GM18505 (cell line): ENCODE results near the gene ASAP3.
"Not testable (repeated sequence)": the region's sequence is repeated elsewhere in the genome, so short reads cannot be mapped to it uniquely, and the experiment has no call there.

Experiments used
- ATAC-seq: cut with Tn5 transposase; IDR thresholded peaks from one replicate; pipeline ENCODE4 v1.9.1; 2021; ENCODE audit not compliant: unreplicated experiment
- POLR2A ChIP-seq: IDR thresholded peaks from 4 replicates; pipeline ENCODE4 v1.6.1; 2011; ENCODE audit warnings: borderline replicate concordance; ENCODE audit not compliant: insufficient read depth, insufficient read length; ENCODE audit errors: extremely low read depth

Gene ASAP3

DNA sequence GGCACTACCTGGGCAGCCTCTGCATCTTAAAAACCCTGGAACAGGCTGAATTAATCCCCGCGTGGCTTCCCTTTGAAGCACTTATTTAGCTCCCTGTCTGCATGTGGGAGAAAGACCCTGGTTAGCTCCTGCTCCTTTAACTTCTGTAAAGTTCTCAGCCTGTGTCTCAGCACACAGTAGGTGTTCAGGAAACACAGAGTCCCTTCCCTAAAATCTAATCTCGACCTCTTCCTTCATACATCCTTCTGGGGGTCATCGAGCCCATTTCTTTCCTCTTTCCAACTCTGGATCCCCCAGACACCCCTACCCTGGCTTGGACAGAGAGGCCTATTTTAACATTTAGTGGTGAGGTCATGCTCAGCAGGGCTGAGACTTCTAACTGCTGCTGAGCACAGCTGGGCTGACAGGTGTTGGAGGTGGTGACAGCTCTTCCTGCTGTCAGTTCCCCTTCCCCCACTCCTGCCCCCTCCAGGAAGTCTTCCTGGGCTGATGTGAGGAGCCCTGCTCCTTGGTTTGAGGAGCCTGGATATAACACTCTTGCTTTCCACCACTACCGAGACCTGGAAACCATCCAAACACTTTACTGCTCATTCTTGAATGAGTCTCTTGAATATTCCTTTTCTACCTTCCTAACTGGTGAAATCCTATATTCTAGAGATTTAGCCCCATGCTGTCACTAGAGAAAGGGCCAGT, 41.7 kb upstream of the ASAP3 start:
- no peak for TF ChIP-seq POLR2A
- no peak for ATAC-seq

- no peak for ATAC-seq
- no peak for TF ChIP-seq POLR2A
Measured at GRCh38 chr1:23524716-23525401, 40.9 kb upstream of the ASAP3 start.

GRCh38 chr1:23524163-23524562, 40.2 kb upstream of the ASAP3 start:
- ATAC-seq: no peak
- no peak for TF ChIP-seq POLR2A

- no peak for ATAC-seq
- TF ChIP-seq POLR2A: no peak
Measured at GRCh38 chr1:23522244-23522982, 38.4 kb upstream of the ASAP3 start.

GRCh38 chr1:23521588-23521987, 37.6 kb upstream of the ASAP3 start:
- no peak for TF ChIP-seq POLR2A
- no peak for ATAC-seq

- ATAC-seq: no peak
- no peak for TF ChIP-seq POLR2A
Measured at GRCh38 chr1:23517581-23517980, 33.6 kb upstream of the ASAP3 start.

DNA sequence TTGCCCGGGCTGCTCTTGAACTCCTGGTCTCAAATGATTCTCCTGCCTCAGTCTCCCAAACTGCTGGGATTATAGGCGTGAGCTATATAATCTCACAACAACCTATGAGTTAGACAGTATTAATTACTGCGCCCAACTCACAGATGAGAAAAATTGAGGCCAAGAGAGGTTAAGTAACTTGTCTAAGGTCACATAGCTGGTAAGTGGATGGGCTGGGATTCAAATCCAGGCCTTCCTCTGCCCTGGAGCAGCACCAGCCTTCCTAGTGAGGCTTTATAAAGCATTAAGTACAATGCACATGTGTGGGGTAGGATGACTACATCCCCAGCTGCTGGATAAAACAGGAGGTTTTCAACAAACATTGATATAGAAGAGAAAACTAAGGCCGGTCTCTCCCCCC, 31.9 kb upstream of the ASAP3 start:
- no peak for ATAC-seq
- no peak for TF ChIP-seq POLR2A

GRCh38 chr1:23514111-23514679, 30.2 kb upstream of the ASAP3 start:
- ATAC-seq: no peak

DNA sequence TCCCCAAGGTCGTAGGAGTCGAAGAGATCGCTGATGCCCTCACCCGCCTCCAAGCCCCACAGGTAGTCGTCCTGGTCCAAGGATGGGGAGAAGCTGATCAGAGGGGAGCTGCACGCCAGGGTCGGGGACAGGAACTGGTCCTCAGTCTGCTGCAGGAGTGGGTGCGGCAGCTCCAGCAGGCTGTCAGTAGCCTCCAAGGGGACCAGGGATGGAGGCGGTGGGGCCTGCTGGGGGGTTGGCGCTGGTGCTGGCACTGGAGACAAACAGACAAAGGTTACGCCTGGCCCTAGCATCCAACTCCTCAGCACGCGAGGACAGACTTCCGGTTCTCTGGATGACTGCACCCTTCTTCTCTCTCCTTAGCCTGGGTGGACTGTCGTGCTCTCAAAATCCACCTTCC, 25.9 kb upstream of the ASAP3 start:
- no peak for TF ChIP-seq POLR2A
- ATAC-seq: no peak

More at GRCh38 chr1:23514111-23514679, 30.2 kb upstream of the ASAP3 start:
- TF ChIP-seq POLR2A: no peak

DNA sequence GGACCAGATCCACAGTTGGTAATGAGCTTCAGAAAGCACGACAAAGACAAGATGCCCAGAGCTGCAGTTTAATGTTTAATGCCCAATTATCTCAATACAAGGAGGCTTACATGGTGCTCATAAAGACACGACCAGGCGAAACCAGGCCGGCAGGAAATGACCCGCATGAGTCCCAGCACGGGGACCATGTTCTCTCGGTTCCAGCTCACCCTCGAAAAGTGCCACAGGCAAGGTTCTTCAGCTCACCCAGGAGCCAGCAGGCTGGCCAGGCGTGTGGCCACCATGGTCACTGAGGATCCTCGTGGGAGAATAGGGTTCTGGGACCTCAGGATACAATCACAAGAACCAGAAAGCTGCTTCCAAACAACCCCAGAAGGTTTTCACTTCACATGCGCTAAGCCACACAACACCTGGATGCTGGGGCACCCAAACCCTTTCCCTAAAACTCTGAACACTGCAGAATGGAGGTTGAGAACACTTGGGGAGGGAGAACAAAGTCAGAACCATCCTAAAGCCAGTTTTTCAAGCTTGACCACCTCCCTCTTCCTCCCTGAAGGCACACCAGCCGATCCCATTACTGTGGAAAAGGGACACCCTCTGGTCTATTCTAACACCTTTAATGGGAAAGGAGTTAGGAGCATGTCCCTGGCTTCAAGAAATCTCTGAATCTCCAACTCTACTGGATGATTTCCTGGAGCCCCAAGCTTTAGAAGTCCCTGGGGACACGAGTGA, 22.6 kb upstream of the ASAP3 start:
- TF ChIP-seq POLR2A: no peak
- ATAC-seq: no peak

- ATAC-seq: no peak
- no peak for TF ChIP-seq POLR2A
Measured at GRCh38 chr1:23505851-23506250, 21.9 kb upstream of the ASAP3 start.

- ATAC-seq: not testable (repeated sequence)
Measured at GRCh38 chr1:23504156-23504555, 20.2 kb upstream of the ASAP3 start.

DNA sequence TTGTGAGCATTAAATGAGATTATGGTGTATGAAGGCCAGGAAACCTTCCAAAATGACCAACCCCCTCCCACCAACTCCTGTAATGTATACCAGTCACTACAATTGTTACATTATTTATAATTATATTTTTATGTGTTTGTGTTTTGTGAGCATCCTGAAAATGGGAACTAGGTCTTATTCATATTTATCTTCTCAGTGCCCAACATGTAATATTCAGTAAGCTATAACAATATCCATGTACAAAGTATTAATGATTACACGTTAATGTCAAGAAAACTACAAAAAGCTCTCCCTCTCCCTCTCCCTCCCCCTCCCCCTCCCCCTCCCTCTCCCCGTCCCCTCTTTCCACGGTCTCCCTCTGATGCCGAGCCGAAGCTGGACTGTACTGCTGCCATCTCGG, 19.0 kb upstream of the ASAP3 start:
- ATAC-seq: no peak
- no peak for TF ChIP-seq POLR2A
